OCI-LY1 (cell line): ENCODE data around the gene OTOS.
A peak's percentile ranks its signal among the peaks of the same experiment; 100 is the strongest.

ENCODE experiments used
- H2AFZ ChIP-seq: fragments of 200-600 bp; sonication (generic), shearing (Covaris generic); 2 replicates; pipeline ENCODE4 v1.6.0; 2014; ENCODE audit warnings: antibody characterized with exemption, mild to moderate bottlenecking, low read length
- H3F3A ChIP-seq: fragments of 200-600 bp; sonication (generic), shearing (Covaris generic); 2 replicates; pipeline ENCODE4 v1.6.0; 2014; ENCODE audit warnings: mild to moderate bottlenecking, antibody characterized with exemption, low read length, moderate library complexity; ENCODE audit not compliant: insufficient read depth
- H3K27ac ChIP-seq: fragments of 200-600 bp; sonication (generic); 2 replicates; pipeline ENCODE4 v1.5.1; 2014; ENCODE audit warnings: low read length, mixed run types, mild to moderate bottlenecking, low read depth; ENCODE audit not compliant: poor library complexity, severe bottlenecking
- H3K27me3 ChIP-seq: fragments of 200-600 bp; sonication (generic); 2 replicates; pipeline ENCODE4 v1.6.0; 2014; ENCODE audit warnings: antibody characterized with exemption, mild to moderate bottlenecking, low read length, moderate library complexity; ENCODE audit not compliant: insufficient read depth
- H3K36me3 ChIP-seq: fragments of 200-600 bp; sonication (generic); 2 replicates; pipeline ENCODE4 v1.6.1; 2014; ENCODE audit warnings: mild to moderate bottlenecking, antibody characterized with exemption, low read length, moderate library complexity, mixed read lengths; ENCODE audit not compliant: insufficient read depth
- H3K4me1 ChIP-seq: fragments of 200-600 bp; sonication (generic); 2 replicates; pipeline ENCODE4 v1.5.1; 2014; ENCODE audit warnings: mild to moderate bottlenecking, low read length, moderate library complexity; ENCODE audit not compliant: insufficient read depth, severe bottlenecking
- H3K4me2 ChIP-seq: fragments of 200-600 bp; sonication (generic), shearing (Covaris generic); 2 replicates; pipeline ENCODE4 v1.6.1; 2014; ENCODE audit warnings: low read length
- H3K4me3 ChIP-seq: fragments of 200-600 bp; sonication (generic); 2 replicates; pipeline ENCODE4 v1.5.1; 2014; ENCODE audit warnings: low read length, low read depth, mild to moderate bottlenecking, mixed read lengths; ENCODE audit not compliant: poor library complexity, severe bottlenecking
- H3K79me2 ChIP-seq: fragments of 200-600 bp; shearing (Covaris generic); 2 replicates; pipeline ENCODE4 v1.6.1; 2016; ENCODE audit warnings: mixed run types, low read length, mixed read lengths; ENCODE audit not compliant: insufficient read depth
- H3K9ac ChIP-seq: fragments of 200-600 bp; sonication (generic), shearing (Covaris generic); 2 replicates; pipeline ENCODE4 v1.6.1; 2014; ENCODE audit warnings: mild to moderate bottlenecking, low read length, mixed read lengths
- H3K9me2 ChIP-seq: fragments of 200-600 bp; sonication (generic), shearing (Covaris generic); 2 replicates; pipeline ENCODE4 v1.6.1; 2014; ENCODE audit warnings: low read depth, mild to moderate bottlenecking, low read length, mixed read lengths
- H3K9me3 ChIP-seq: fragments of 200-600 bp; shearing (Covaris generic); 2 replicates; pipeline ENCODE4 v1.6.1; 2014; ENCODE audit warnings: low read length, mixed read lengths
- H4K20me1 ChIP-seq: fragments of 200-600 bp; sonication (generic), shearing (Covaris generic); 2 replicates; pipeline ENCODE4 v1.6.0; 2016; ENCODE audit warnings: mild to moderate bottlenecking, low read length; ENCODE audit not compliant: insufficient read depth
- CTCF ChIP-seq: fragments of 200-600 bp; sonication (generic), shearing (Covaris generic); IDR thresholded peaks from 2 replicates; pipeline ENCODE4 v1.5.1; 2017; ENCODE audit warnings: mild to moderate bottlenecking, antibody characterized with exemption, low read length, moderate library complexity, mixed read lengths
- EZH2 ChIP-seq: fragments of 200-600 bp; sonication (generic), shearing (Covaris generic); IDR thresholded peaks from 2 replicates; pipeline ENCODE4 v1.8.0; 2017; ENCODE audit warnings: borderline replicate concordance, mixed run types, mild to moderate bottlenecking, antibody characterized with exemption, low read length, moderate library complexity, mixed read lengths

Gene OTOS

GRCh38 chr2:240149943-240150784 is 9.7 kb upstream of the OTOS start:
- H3K9me2 ChIP-seq, result no peaks in the 10 kb centered on the region
- H3K27me3 ChIP-seq, result no peaks in the 10 kb centered on the region
- no peak overlapping the region for H3K4me3 ChIP-seq
- H3K9me3 ChIP-seq, result no peaks in the 10 kb centered on the region
- no peaks in the 10 kb centered on the region for H3K79me2 ChIP-seq
- no peak overlapping the region for H2AFZ ChIP-seq
- no peaks in the 10 kb centered on the region for H3F3A ChIP-seq
- no peak overlapping the region for H3K27ac ChIP-seq
- no peak overlapping the region for H3K9ac ChIP-seq
- H3K4me2 ChIP-seq, result no peak overlapping the region
- H3K36me3 ChIP-seq, result no peaks in the 10 kb centered on the region
- no peaks in the 10 kb centered on the region for H4K20me1 ChIP-seq
- no peak for TF ChIP-seq EZH2
- TF ChIP-seq CTCF, result peak; percentile 78
- no peaks in the 10 kb centered on the region for H3K4me1 ChIP-seq

- Histone ChIP-seq H3K9me3 (no peaks in the 10 kb centered on the region), H3K9me2 (no peaks in the 10 kb centered on the region), H4K20me1 (no peaks in the 10 kb centered on the region), H3K4me2 (no peak overlapping the region), H3K79me2 (no peaks in the 10 kb centered on the region), H3K4me1 (no peaks in the 10 kb centered on the region), H3F3A (no peaks in the 10 kb centered on the region), H3K4me3 (no peak overlapping the region), H3K9ac (no peak overlapping the region), H3K27ac (no peak overlapping the region), H2AFZ (no peak overlapping the region), H3K27me3 (no peaks in the 10 kb centered on the region), H3K36me3 (no peaks in the 10 kb centered on the region)
- TF ChIP-seq CTCF (no peak), EZH2 (no peak)
Observed at GRCh38 chr2:240147911-240148587, 7.6 kb upstream of the OTOS start.

GRCh38 chr2:240147382-240147781 is 6.9 kb upstream of the OTOS start:
- no peaks in the 10 kb centered on the region for H3K36me3 ChIP-seq
- no peak overlapping the region for H3K27ac ChIP-seq

More at GRCh38 chr2:240147382-240147781, 6.9 kb upstream of the OTOS start:
- H2AFZ ChIP-seq, result no peak overlapping the region
- H3K9ac ChIP-seq, result no peak overlapping the region
- no peak overlapping the region for H3K4me3 ChIP-seq
- H3K9me2 ChIP-seq, result no peaks in the 10 kb centered on the region
- no peaks in the 10 kb centered on the region for H3K4me1 ChIP-seq
- TF ChIP-seq CTCF (no peak), EZH2 (no peak)
- no peaks in the 10 kb centered on the region for H3K79me2 ChIP-seq
- no peak overlapping the region for H3K4me2 ChIP-seq
- no peaks in the 10 kb centered on the region for H3K27me3 ChIP-seq
- H3F3A ChIP-seq, result no peaks in the 10 kb centered on the region
- H4K20me1 ChIP-seq, result no peaks in the 10 kb centered on the region
- no peaks in the 10 kb centered on the region for H3K9me3 ChIP-seq
